ENCODE results near the gene RAB3GAP1.

GRCh38 chr2:135167273-135167672 is 115.2 kb downstream of the RAB3GAP1 start:
- TF ChIP-seq CTCF (IDR thresholded peaks at IDR 0.05), result no peak
- TF ChIP-seq EZH2 (IDR thresholded peaks at IDR 0.05; ENCODE audit: borderline replicate concordance, insufficient read depth, low read depth, low read length, poor library complexity, severe bottlenecking), result no peak
